Activated CD4-positive, alpha-beta T cell treated with anti-CD3 and anti-CD28 coated beads, Interleukin-10, Interleukin-2, amounts not matched to agents 100 ng/mL and 50 ng/mL, durations not matched to agents 16 hours and 8 hours (primary cell): ENCODE measurements around the gene ACAP1.

ENCODE experiments used
- DNase-seq: peaks from one replicate; pipeline ENCODE4 v3.0.0-alpha.2; 2020

The ACAP1 gene

GRCh38 chr17:7312432-7313087 lies 23.8 kb upstream of the ACAP1 start:
- no peak for DNase-seq

GRCh38 chr17:7313088-7313889 lies 23.0 kb upstream of the ACAP1 start:
- peak; percentile 46 for DNase-seq

GRCh38 chr17:7313890-7314718 lies 22.2 kb upstream of the ACAP1 start:
- DNase-seq: peak; percentile 41

- DNase-seq: peak; percentile 95
These were observed 21.4 kb upstream of the ACAP1 start, which contains the start of gene GPS2 for GRCh38 chr17:7314719-7315569. Gene GPS2 (minus strand): TSS chr17:7315360. CDS start chr17:7315052, 308 bp downstream.

GRCh38 chr17:7315570-7316235 lies 20.6 kb upstream of the ACAP1 start:
- no peak for DNase-seq

- DNase-seq: no peak
These were observed 19.0 kb upstream of the ACAP1 start for GRCh38 chr17:7317161-7317803.

GRCh38 chr17:7318121-7318860 lies 18.0 kb upstream of the ACAP1 start:
- no peak for DNase-seq

GRCh38 chr17:7321466-7321865 lies 14.9 kb upstream of the ACAP1 start:
- DNase-seq: no peak

- no peak for DNase-seq
These were observed 13.7 kb upstream of the ACAP1 start for GRCh38 chr17:7322520-7323194.

GRCh38 chr17:7323731-7324437 lies 12.4 kb upstream of the ACAP1 start:
- DNase-seq: peak; percentile 61

- DNase-seq: no peak
These were observed 11.9 kb upstream of the ACAP1 start for GRCh38 chr17:7324438-7324779.

- DNase-seq: no peak
These were observed 11.2 kb upstream of the ACAP1 start for GRCh38 chr17:7325031-7325528.

GRCh38 chr17:7326186-7326585 lies 10.1 kb upstream of the ACAP1 start:
- no peak for DNase-seq

- DNase-seq: no peak
These were observed 9.3 kb upstream of the ACAP1 start for GRCh38 chr17:7327056-7327455.

GRCh38 chr17:7327501-7327900 lies 8.8 kb upstream of the ACAP1 start:
- DNase-seq: no peak

- no peak for DNase-seq
These were observed 8.3 kb upstream of the ACAP1 start for GRCh38 chr17:7328009-7328408.

GRCh38 chr17:7328840-7329373 lies 7.4 kb upstream of the ACAP1 start, which contains the start of gene NEURL4:
Gene NEURL4 (minus strand): TSS chr17:7329335. CDS start chr17:7329312, 23 bp downstream.
- no peak for DNase-seq

GRCh38 chr17:7329374-7329996 lies 6.8 kb upstream of the ACAP1 start:
- DNase-seq: peak; percentile 98
